Activated CD4-positive, alpha-beta T cell treated with anti-CD3 and anti-CD28 coated beads, Interleukin-2, amount 10 ng/mL, durations not matched to agents 7 days and 5 days (primary cell): ENCODE data around the gene SOWAHD. TPM values are rescaled to one million over a fixed set of nuclear protein-coding genes. Genes with fewer than 3 reads are reported as not detected.
"Not testable (repeated sequence)": the region's sequence is repeated elsewhere in the genome, so short reads cannot be mapped to it uniquely, and the experiment has no call there.

Experiments used
- CTCF ChIA-PET: fragments of 350-600 bp; sonication (Branson Sonifier 250); formaldehyde crosslinking; loops from one replicate; lab custom pipeline; 2021; ENCODE audit warnings: antibody characterized with exemption; lab: Charles Lee
- POLR2A ChIA-PET: fragments of 350-600 bp; sonication (Branson Sonifier 250); formaldehyde crosslinking; loops from one replicate; lab custom pipeline; 2021; ENCODE audit warnings: antibody characterized with exemption; lab: Charles Lee
- DNase-seq: peaks from one replicate; pipeline ENCODE4 v3.0.0-alpha.2; 2020
- H3K27ac Mint-ChIP-seq: one replicate; pipeline ENCODE4 v1.8.0; 2021; ENCODE audit warnings: mild to moderate bottlenecking, moderate library complexity, mixed read lengths
- H3K27me3 Mint-ChIP-seq: one replicate; pipeline ENCODE4 v1.8.0; 2021; ENCODE audit warnings: mixed read lengths
- H3K36me3 Mint-ChIP-seq: one replicate; pipeline ENCODE4 v1.8.0; 2021; ENCODE audit warnings: low read depth, mixed read lengths
- H3K4me1 Mint-ChIP-seq: one replicate; pipeline ENCODE4 v1.8.0; 2021; ENCODE audit warnings: mixed read lengths
- H3K4me3 Mint-ChIP-seq: one replicate; pipeline ENCODE4 v1.8.0; 2021; ENCODE audit warnings: mild to moderate bottlenecking, moderate library complexity, mixed read lengths
- H3K9me3 Mint-ChIP-seq: one replicate; pipeline ENCODE4 v1.8.0; 2021; ENCODE audit warnings: mixed read lengths
- total RNA-seq, 2 experiments: library from RNA; stranded (reverse); gene quantifications; one replicate each; pipeline ENCODE4 v1.2.3, GENCODE V29; 2021

SOWAHD gene
- total RNA-seq, 2 experiments from 2014 or later = 3.1 to 3.3 TPM

DNA sequence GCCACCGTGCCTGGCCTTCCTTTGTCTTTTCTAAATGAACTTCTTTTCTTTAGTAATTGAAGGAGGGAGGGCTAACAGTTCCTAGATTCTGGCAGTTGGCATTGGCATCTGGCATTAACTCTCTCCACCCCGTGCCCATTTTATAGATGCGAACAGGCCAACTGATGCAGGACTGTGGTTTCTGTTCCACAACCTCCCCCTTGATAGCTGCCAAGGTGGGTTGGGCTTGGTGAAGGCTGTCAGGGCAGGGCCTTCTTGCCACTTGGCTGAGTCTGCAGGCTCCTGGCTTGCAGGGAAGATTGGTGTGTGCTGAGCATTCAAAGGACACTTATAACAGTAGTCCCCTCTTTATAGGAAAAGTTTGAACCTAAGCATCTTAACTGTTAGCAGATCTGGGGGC lies 4.3 kb downstream of the SOWAHD start:
- no peak for DNase-seq
- Mint-ChIP-seq H3K9me3 (no peaks in the 10 kb centered on the region), H3K27me3 (no peaks in the 10 kb centered on the region), H3K4me1 (peaks cover 29% of the 10 kb centered on the region), H3K27ac (peak overlapping the region; percentile 60), H3K36me3 (no peaks in the 10 kb centered on the region), H3K4me3 (no peak overlapping the region)
- ChIA-PET CTCF (interaction anchor here (0.7 to 1.4 kb wide), 3 partner anchors 12 to 36 kb away, joined by 3 read pairs; no protein-coding TSS in a partner anchor), POLR2A (no interaction called here)

DNA sequence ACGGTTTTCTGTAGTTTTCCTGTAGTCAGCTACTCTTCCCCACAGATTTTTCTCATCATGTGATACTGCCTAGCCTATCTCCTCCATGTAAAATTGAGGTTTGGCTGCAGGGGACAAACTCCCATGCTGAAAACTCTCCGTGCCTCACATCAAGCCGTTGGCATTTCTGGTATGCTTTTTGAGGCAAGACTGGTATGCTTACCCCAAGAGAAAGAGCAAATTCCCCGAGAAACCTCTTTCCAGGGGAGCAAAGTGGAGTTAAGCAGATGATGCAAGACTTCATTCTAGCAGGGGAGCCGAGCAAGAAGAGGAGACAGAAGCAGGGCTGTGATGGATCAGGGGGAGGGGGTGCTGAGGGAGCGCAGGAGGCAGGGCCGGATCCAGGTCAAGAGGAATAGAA lies 4.8 kb downstream of the SOWAHD start:
- H3K9me3 Mint-ChIP-seq = no peaks in the 10 kb centered on the region

DNA sequence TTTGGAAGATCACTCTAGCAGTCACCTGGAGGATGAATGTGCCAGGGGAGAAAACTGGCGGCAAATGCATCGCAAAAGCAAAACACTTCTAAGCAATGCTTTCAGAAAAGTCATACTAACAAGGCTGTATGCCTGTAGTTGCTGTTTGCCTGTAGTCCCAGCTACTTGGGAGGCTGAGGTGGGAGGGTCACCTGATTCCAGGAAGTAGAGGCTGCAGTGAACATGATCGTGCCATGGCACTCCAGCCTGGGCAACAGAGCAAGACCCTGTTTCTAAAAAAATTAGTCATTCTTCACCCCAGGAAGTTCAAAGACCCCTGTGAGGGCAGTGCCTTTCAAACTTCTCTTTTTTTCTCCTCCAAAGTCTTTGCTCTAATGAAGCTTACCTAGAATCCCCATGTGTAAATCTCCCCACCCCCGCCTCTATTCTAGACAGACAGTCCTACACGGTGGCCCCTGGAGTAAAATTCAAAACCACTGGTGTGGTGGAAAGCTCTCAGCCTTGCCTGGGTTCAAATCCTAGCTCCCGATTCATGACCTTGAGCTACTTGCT lies 5.5 kb downstream of the SOWAHD start:
- ChIA-PET POLR2A (no interaction called here), CTCF (interaction anchor here (0.6 to 1.5 kb wide), 2 partner anchors 21 to 223 kb away, joined by 3 read pairs; no protein-coding TSS in a partner anchor)
- Mint-ChIP-seq H3K36me3 (peaks cover 2% of the 10 kb centered on the region), H3K9me3 (no peaks in the 10 kb centered on the region), H3K27me3 (no peaks in the 10 kb centered on the region), H3K4me3 (no peak overlapping the region), H3K27ac (no peak overlapping the region), H3K4me1 (peaks cover 28% of the 10 kb centered on the region)
- no peak for DNase-seq

More for the DNA sequence above, 4.8 kb downstream of the SOWAHD start:
- no peak for DNase-seq
- ChIA-PET CTCF (interaction anchor here (0.7 kb wide), 1 partner anchor 16 kb away, joined by 3 read pairs; no protein-coding TSS in a partner anchor), POLR2A (no interaction called here)
- H3K4me3 Mint-ChIP-seq = no peak overlapping the region
- H3K27ac Mint-ChIP-seq = peak overlapping the region; percentile 69
- no peaks in the 10 kb centered on the region for H3K27me3 Mint-ChIP-seq
- peaks cover 28% of the 10 kb centered on the region for H3K4me1 Mint-ChIP-seq
- no peaks in the 10 kb centered on the region for H3K36me3 Mint-ChIP-seq

DNA sequence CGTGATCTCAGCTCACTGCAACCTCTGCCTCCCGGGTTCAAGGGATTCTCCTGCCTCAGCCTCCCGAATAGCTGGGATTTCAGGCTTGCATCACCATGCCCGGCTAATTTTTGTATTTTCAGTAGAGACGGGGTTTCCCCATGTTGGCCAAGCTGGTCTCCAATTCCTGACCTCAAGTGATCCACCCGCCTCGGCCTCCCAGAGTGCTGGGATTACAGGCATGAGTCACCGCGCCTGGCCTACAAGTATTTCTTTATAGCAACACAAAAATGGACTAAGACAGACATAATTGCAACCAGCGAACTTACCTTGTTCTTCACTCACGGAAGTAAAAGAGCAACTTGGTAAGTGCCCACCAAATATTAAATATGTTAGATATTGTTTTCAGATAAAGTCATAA lies 10.0 kb downstream of the SOWAHD start:
- CTCF ChIA-PET = interaction anchor here (1.4 kb wide), 1 partner anchor 13 kb away, joined by 3 read pairs; no protein-coding TSS in a partner anchor
- H3K27ac Mint-ChIP-seq, POLR2A ChIA-PET, H3K9me3 Mint-ChIP-seq, H3K4me3 Mint-ChIP-seq, H3K36me3 Mint-ChIP-seq, H3K27me3 Mint-ChIP-seq, DNase-seq, H3K4me1 Mint-ChIP-seq: not testable (repeated sequence)

DNA sequence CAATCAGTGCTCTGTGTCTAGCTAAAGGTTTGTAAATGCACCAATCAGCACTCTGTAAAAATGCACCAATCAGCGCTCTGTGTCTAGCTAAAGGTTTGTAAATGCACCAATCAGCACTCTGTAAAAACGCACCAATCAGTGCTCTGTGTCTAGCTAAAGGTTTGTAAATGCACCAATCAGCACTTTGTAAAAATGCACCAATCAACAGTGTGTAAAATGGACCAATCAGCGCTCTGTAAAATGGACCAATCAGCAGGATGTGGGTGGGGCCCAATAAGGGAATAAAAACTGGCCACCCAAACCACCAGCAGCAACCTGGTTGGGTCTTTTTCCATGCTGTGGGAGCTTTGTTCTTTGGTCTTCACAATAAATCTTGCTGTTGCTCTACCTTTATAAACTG lies 11.0 kb downstream of the SOWAHD start:
- POLR2A ChIA-PET, H3K36me3 Mint-ChIP-seq, H3K4me1 Mint-ChIP-seq, H3K9me3 Mint-ChIP-seq, DNase-seq, H3K4me3 Mint-ChIP-seq, H3K27me3 Mint-ChIP-seq, H3K27ac Mint-ChIP-seq: not testable (repeated sequence)
- CTCF ChIA-PET = interaction anchor here (1.1 to 2.3 kb wide), 4 partner anchors 10 to 119 kb away, joined by 3 to 10 read pairs (median 4); partner anchors contain the start of gene SOWAHD

DNA sequence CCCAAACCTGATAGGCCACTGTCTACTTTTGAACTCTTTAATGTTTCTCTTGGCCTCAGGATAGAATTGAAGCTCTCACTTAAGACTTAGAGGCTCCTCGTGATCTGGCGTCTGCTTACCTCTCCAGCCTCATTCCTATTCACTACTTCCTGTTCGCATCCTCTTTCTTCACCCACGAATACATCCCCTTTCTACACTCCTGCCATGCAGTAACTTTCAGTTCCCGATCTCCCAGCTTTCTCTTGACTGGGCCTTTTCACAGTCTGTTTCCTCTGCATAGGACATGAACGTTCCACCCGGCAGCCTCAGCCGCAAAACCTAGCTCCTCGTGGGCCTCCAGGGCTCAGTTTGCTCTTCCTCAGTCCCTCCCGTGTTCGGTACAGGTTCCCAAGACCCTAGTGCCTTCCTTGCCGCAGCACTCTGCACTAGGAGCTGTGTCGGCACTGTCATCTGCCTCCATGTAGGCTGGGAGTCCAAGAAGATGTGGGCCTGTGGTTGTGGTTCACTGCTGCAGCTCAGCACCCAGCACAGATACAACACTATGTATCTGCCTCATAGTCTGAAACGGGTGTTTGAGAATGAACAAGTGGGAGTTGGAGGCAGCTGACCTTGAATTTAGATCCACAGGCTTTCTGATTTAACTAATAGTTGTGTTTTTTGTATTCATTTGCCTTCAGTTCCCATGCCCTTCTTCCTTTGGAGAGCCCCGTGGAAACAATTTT lies 17.3 kb downstream of the SOWAHD start:
- Mint-ChIP-seq H3K36me3 (peaks cover under 1% of the 10 kb centered on the region), H3K27me3 (no peaks in the 10 kb centered on the region), H3K9me3 (no peaks in the 10 kb centered on the region), H3K4me3 (no peak overlapping the region), H3K27ac (peak overlapping the region; percentile 36), H3K4me1 (peaks cover 11% of the 10 kb centered on the region)
- DNase-seq = no peak
- ChIA-PET CTCF (interaction anchor here (0.6 to 1.9 kb wide), 5 partner anchors 9 to 92 kb away, joined by 3 to 6 read pairs (median 4); partner anchors contain the start of gene SEPTIN6), POLR2A (no interaction called here)

DNA sequence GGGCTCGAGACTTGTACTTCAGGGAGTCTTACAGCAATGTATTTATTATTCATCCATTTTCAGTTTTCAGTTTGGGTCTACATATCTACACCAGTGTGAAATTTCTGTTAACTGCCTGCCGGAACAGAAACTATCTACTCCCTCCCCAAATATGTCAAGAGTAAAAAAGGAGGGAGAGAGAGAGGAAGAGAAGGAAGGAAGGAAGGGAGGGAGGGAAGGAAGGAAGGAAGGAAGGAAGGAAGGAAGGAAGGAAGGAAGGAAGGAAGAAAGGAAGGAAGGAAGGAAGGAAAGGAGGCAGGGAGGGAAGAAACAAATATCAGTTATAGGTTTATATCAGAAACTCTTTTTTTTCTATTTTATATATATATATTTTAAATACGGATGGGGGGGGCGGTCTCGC lies 20.4 kb downstream of the SOWAHD start:
- peaks cover 8% of the 10 kb centered on the region for H3K36me3 Mint-ChIP-seq
- no peak overlapping the region for H3K27ac Mint-ChIP-seq
- DNase-seq = no peak
- ChIA-PET CTCF (interaction anchor here (0.8 kb wide), 2 partner anchors 16 to 263 kb away, joined by 3 read pairs; no protein-coding TSS in a partner anchor), POLR2A (no interaction called here)
- H3K4me3 Mint-ChIP-seq = no peak overlapping the region
- H3K4me1 Mint-ChIP-seq = peaks cover 17% of the 10 kb centered on the region
- H3K9me3 Mint-ChIP-seq = no peaks in the 10 kb centered on the region
- no peaks in the 10 kb centered on the region for H3K27me3 Mint-ChIP-seq

DNA sequence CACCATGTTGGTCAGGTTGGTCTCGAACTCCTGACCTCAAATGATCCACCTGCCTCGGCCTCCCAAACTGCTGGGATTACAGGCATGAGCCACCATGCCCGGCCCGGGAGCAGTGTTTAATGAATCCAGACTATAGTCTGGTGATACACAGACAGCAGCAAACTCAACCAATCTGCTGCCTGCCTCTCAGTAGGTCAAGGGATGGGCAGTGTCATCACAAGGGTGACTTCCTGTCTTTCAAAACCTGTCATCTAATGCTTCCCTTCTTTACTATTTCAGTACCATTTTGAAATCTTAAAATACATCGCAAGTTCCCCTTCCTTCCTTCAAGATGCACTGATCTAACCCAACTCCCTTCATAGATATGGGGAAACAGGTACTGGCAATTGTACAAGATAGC lies 24.6 kb downstream of the SOWAHD start:
- H3K4me3 Mint-ChIP-seq = no peak overlapping the region
- peak overlapping the region; percentile 64 for H3K27ac Mint-ChIP-seq
- CTCF ChIA-PET = no interaction called here
- POLR2A ChIA-PET = no interaction called here
- no peak for DNase-seq
- H3K4me1 Mint-ChIP-seq = peaks cover 24% of the 10 kb centered on the region
- no peaks in the 10 kb centered on the region for H3K9me3 Mint-ChIP-seq
- peaks cover 20% of the 10 kb centered on the region for H3K36me3 Mint-ChIP-seq
- H3K27me3 Mint-ChIP-seq = no peaks in the 10 kb centered on the region

DNA sequence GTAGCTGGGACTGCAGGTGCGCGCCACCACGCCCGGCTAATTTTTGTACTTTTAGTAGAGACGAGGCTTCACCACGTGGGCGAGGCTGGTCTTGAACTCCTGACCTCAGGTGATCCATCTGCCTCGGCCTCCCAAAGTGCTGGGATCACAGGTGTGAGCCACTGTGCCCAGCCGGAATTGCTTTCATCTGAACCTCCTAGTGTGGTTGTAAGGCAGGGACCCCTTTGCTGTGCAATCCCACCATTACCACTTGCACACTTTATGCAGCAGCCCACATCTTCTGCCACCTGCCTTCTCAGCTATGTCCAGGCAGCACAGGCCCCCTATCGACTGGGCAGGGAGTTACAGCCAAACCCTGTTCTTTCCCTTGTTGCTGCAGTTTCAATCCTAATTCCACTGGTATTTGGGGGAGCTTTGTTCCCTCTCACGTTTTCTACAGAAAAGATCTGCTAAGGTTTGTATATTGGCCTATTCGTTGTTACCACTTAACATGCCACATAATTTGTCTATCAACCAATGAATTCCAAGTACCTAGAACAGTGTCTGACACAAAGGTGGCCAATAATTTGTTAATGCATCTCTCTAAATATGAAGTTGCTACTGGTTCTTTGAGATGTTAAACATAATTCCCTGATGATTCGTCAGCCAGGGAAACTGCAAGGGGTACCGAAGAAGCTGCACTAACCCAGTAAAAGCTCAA lies 26.5 kb downstream of the SOWAHD start:
- ChIA-PET CTCF (interaction anchor here (0.7 to 1.9 kb wide), 16 partner anchors 9 to 291 kb away, joined by 3 to 10 read pairs (median 4); partner anchors contain the start of gene SOWAHD), POLR2A (no interaction called here)
- DNase-seq = peak; percentile 46
- Mint-ChIP-seq H3K27ac (no peak overlapping the region), H3K4me1 (peaks cover 34% of the 10 kb centered on the region), H3K9me3 (no peaks in the 10 kb centered on the region), H3K27me3 (no peaks in the 10 kb centered on the region), H3K4me3 (no peak overlapping the region), H3K36me3 (peaks cover 30% of the 10 kb centered on the region)

DNA sequence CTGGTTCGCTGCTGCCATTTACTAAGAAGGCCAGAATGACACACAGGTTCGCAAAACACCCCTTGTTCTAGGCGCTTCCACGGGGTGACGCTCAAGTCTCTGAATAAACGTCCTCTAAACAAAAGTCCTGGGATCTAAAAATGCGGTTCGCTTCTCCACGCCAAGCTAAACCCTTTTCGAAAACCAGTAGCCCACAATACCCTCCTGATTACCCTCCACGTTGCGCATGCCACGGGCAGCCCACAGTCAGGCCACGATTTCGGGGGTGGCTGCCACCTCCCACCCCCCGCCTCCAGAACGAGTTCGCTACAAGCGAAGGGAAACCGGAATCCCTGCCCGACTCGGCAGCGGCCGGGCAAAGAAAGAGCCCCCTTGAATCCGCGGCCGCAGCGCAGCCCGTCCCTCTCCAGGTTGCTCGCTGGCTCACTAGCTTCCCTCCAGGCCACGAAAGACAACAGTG lies 32.6 kb downstream of the SOWAHD start:
- Mint-ChIP-seq H3K27ac (peak overlapping the region; percentile 97), H3K4me1 (peaks cover 29% of the 10 kb centered on the region), H3K36me3 (peaks cover 21% of the 10 kb centered on the region), H3K9me3 (no peaks in the 10 kb centered on the region), H3K27me3 (no peaks in the 10 kb centered on the region), H3K4me3 (peak overlapping the region; percentile 95)
- ChIA-PET CTCF (interaction anchor here (0.6 to 2.2 kb wide), 10 partner anchors 10 to 80 kb away, joined by 3 to 6 read pairs (median 4); partner anchors contain the start of genes SOWAHD and UPF3B), POLR2A (interaction anchor here (0.9 kb wide), 1 partner anchor 62 kb away, joined by 10 read pairs; the partner anchor contains the start of gene UPF3B)
- peak; percentile 46 for DNase-seq

DNA sequence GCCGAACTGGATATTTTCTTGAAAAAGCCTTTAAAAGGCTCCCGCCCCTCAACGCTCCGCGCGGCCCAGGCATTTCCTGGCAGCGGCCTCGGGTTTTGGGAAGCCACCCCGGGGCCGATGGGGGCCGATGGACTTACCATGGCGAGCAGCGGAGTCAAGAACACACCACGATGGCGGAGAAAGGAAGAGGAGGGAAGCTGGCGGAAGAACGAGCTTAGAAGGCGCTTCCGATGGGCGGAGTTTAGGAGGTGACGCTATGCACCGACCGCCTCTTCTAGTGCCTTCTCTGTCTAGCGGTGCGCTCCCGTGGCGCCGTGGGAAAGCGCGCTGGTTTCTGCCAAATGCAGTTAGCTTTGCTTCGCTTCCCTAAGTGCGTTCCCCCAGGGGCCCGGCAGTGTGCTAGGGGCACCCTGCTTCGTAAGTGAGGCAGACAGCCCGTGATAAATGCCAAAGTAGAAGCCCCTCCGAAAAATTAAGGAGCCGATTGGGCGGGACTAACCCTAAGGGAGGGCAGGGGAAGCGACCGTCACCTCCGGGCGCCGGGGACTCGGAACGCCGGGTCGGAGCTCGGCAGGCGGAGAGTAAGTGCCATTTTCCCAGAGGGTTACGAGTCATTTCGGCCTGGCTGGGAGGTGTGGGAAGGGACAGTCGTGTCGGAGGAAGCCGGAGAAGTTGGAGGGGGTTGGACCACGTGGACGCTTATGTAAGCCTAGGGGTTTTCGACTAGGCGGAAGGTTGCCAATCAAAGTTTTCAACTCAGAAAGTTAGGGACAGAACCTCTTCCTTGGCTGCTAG lies 33.2 kb downstream of the SOWAHD start, which contains the start of gene RPL39:
RPL39 (minus strand) TSS at position 194 of the 795 bp plus-strand sequence; CDS start at position 140, 54 bp downstream.
- peak within 1 kb of the TSS; percentile 97 for H3K27ac Mint-ChIP-seq
- H3K4me3 Mint-ChIP-seq = peak within 1 kb of the TSS; percentile 95
- H3K27me3 Mint-ChIP-seq = no peaks in the 10 kb centered on the region
- POLR2A ChIA-PET = interaction anchor here (0.9 kb wide), 1 partner anchor 61 kb away, joined by 10 read pairs; the partner anchor contains the start of gene UPF3B
- CTCF ChIA-PET = interaction anchor here (0.5 to 2.2 kb wide), 11 partner anchors 9 to 262 kb away, joined by 3 to 6 read pairs (median 4); partner anchors contain the start of genes SOWAHD and UPF3B
- peaks cover 21% of the 10 kb centered on the region for H3K36me3 Mint-ChIP-seq
- H3K4me1 Mint-ChIP-seq = peaks cover 29% of the 10 kb centered on the region
- DNase-seq = peak; percentile 84
- no peaks in the 10 kb centered on the region for H3K9me3 Mint-ChIP-seq
